Stimulated activated CD4-positive, alpha-beta T cell treated with anti-CD3 and anti-CD28 coated beads, Interleukin-2, amount 100 ng/mL, for 24 hours (primary cell): ENCODE results near the gene CASP8AP2.
"Not testable (repeated sequence)": the region's sequence is repeated elsewhere in the genome, so short reads cannot be mapped to it uniquely, and the experiment has no call there.

Experiments
- DNase-seq, 2 donors: peaks; one replicate each; pipeline ENCODE4 v3.0.0-alpha.2; 2020

CASP8AP2 gene

GRCh38 chr6:89829472-89830169 is at the start of gene CASP8AP2:
TSS of gene CASP8AP2 (plus strand) at chr6:89829880.
- peak; percentile 93 to 94 for DNase-seq

- no peak for DNase-seq
Measured at GRCh38 chr6:89781070-89782034, 48.3 kb upstream of the CASP8AP2 start.

GRCh38 chr6:89782222-89782621 is 47.5 kb upstream of the CASP8AP2 start:
- DNase-seq = no peak

DNA sequence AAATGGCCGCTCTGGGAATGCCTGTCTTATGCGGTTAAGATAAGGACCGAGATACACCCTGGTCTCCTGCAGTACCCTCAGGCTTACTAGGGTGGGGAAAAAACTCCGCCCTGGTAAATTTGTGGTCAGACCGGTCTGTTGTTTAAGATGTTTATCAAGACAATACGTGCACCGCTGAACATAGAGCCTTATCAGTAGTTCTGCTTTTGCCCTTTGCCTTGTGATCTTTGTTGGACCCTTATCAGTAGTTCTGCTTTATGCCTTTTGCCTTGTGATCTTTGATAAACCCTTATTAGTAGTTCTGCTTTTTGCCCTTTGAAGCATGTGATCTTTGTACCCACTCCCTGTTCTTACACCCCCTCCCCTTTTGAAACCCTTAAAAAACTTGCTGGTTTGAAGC is 46.4 kb upstream of the CASP8AP2 start:
- not testable (repeated sequence) for DNase-seq

DNA sequence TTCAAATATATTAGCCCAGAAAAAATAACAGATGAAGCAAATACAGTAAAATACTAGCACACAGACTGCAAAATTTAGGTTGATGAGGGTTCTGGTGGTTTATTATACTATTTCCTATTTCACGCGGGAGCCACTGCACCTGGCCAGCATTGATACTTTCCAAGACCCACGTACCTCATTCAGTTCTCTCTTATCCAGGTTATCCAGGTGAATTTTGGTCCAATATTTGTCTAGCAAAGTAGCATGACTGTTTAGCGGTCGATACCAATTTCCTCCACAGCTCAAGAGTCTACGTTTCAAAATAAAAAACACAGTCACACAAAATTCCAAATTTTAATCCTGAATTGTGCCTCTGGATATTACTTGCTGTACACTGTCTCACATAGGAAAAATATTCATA is 44.8 kb upstream of the CASP8AP2 start:
- DNase-seq = no peak

DNA sequence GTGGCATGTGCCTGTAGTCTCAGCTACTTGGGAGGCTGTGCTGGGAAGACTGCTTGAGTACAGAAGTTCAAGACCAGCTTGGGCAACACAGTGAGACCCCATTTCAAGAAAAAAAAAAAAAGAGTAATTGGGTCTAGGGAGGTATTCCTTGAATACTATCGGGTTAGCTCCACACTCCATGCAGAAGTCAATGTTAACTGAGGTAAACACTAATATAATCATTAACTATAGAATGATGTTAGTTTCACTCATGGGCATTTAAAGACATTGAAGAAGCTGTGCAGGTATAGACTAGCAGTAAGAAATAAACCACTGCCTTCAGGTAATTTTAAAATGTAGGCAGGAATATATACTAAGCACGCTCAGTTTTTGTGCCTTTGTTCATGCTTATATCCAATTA is 42.7 kb upstream of the CASP8AP2 start:
- DNase-seq = no peak

DNA sequence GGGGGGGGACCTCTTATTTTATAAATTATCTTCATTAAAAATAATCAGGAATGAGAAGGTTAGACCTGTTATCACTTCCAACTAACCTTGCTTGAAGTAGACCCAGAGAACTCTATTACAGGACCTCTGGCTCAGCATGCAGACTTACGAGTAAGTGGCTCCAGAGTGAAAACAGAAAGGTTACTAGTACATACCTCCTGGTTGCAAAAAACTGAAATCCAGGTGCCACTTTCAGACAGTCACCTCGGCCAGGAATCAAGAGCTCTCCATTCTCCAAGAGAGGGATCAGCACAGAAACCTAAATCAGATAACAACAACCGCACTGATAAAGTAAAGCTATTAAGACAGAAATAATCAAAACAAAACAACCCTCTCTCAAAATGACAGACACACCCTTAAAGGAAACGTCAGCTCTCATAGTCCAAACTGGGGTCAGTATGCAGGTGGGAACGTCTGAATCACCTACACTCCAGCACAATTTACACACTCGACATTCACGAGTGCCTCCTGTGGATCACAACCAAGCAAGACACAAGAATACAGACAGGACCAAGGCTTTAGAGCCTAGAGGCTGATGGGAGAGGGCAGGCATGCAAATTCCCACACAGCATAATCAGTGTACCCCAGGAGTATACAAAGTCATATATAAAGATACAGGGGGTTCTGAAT is 41.9 kb upstream of the CASP8AP2 start:
- no peak for DNase-seq

GRCh38 chr6:89789980-89790379 is 39.7 kb upstream of the CASP8AP2 start:
- no peak for DNase-seq

- DNase-seq = no peak
Measured at GRCh38 chr6:89790403-89790802, 39.3 kb upstream of the CASP8AP2 start.

- no peak for DNase-seq
Measured at GRCh38 chr6:89792881-89793280, 36.8 kb upstream of the CASP8AP2 start.

DNA sequence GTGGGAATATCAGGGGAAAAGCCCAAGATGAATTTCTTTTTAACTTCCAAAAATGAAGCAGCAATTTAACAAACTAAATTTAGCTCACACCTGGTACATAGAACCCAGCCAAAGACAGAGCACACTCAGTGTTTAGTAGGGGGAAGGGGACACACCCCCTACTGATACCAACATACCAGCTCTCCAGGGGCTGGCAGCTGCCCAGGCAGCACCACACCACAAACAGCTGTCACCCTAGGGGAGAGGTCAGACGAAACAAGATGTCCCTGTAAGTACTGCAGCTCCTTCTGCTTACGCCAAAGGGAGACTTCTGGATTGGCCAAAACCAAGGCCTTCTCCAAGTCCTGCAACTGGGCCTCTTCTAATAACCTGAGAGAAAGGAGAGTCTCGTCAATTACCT is 36.1 kb upstream of the CASP8AP2 start:
- DNase-seq = no peak

- DNase-seq = no peak
Measured at GRCh38 chr6:89794324-89794723, 35.4 kb upstream of the CASP8AP2 start.

DNA sequence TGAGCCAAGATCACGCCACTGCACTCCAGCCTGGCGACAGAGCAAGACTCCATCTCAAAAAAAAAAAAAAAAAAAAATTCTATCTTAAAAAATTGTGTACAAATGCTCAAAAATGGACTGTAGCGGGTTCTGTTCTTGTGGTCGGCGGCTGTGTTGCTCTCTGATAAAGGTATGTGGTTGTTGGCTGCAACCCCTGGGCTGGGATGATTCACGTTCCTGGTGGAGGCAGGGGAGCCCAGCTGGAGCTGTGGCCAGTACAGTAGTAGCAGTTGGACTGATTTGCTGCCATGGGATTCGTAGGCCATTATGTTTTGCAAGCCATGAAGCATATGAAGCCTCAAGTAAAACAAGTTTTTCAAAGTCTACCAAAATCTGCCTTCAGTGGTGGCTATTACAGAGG is 32.4 kb upstream of the CASP8AP2 start:
- no peak for DNase-seq

GRCh38 chr6:89799096-89799495 is 30.6 kb upstream of the CASP8AP2 start:
- DNase-seq = no peak

DNA sequence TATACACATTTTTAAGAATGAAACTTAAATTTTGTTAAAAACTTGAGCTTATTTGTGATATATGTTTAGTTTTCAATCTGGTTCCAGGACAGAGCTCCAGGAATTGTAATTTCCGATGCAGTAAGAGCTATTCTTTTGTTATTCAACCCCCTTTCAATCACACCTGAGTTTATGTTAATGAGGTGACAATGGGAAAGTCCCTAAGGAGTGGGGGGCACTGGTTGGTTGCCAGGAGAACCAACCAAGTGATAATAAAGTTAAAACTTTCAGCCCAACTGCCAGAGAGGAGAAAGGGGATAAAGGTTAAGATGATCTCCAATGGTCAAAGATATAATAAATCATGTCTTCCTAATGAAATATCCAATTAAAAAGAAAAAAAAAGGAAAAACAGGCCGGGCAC is 29.9 kb upstream of the CASP8AP2 start:
- DNase-seq = no peak

GRCh38 chr6:89803271-89803670 is 26.4 kb upstream of the CASP8AP2 start:
- no peak for DNase-seq

GRCh38 chr6:89805814-89806371 is 23.8 kb upstream of the CASP8AP2 start:
- no peak for DNase-seq

- DNase-seq = no peak
Measured at GRCh38 chr6:89807581-89807980, 22.1 kb upstream of the CASP8AP2 start.

GRCh38 chr6:89813422-89813821 is 16.3 kb upstream of the CASP8AP2 start:
- DNase-seq = not testable (repeated sequence)

GRCh38 chr6:89817481-89817880 is 12.2 kb upstream of the CASP8AP2 start:
- DNase-seq = no peak

- peak in 1 of 2 donors; percentile 21 for DNase-seq
Measured at GRCh38 chr6:89818977-89819335, 10.7 kb upstream of the CASP8AP2 start.

DNA sequence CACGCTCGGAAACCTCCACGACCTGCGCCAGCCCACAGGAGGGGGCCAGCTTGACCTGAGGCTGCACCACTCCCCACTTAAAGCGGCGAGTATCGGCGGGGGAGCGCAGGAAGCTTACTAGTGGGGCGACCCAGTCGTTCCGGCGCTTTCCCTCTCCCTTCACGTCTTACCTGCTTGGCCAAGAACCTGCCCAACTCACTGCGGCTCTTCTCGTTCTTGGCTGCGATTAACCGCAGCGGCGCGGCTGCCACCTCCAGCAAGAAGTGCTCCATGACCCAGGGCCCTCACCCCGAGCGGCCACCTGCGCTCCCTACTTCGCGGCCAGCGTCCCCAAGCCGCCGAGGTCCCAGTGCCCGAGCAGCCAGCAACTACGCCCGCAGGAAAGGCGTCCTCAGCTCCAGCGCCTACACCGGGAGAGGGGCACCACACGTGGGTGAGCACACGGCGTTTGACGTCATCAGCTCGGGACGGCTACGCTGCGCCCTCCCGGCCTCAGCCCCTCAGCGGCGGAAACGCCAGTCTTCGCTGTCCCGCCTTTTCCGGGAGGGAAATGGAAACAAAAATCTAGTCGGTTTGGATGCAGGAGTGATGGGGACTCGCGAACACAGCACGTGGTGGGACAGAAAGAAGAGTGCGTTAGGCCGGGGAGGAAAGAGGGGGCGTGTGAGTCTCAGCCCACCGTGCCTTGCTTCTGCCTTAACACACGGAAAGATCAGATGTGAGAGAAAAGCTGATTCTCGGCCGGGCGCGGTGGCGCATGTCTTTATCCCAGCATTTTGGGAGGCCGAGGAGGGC is 10.1 kb upstream of the CASP8AP2 start, which contains the start of gene MDN1:
TSS of gene MDN1 (minus strand) at position 459 of the 795 bp plus-strand sequence. CDS start at position 272, 187 bp downstream.
- peak; percentile 89 to 90 for DNase-seq
